GM12878 (cell line): ENCODE results near the gene PHF2.

Source experiments
- ATF2 ChIP-seq: IDR thresholded peaks from 2 replicates; pipeline ENCODE4 v1.6.1; 2012; ENCODE audit warnings: low read length, inconsistent platforms
- CTCF ChIP-seq, 3 experiments: IDR thresholded peaks in 2 of 3; conservative IDR thresholded peaks in 1 of 3; 2 replicates each; pipeline ENCODE4 v1.5.1; 2011; ENCODE audit warnings: low read depth in 3 of 3, low read length in 3 of 3, mild to moderate bottlenecking in 3 of 3, control low read depth in 2 of 3, moderate library complexity in 2 of 3, inconsistent platforms in 1 of 3, mixed read lengths in 1 of 3; ENCODE audit not compliant: control insufficient read depth in 2 of 3, insufficient read depth in 1 of 3; ENCODE audit errors: extremely low read depth in 1 of 3

GRCh38 chr9:93662016-93662638 lies 85.7 kb downstream of the PHF2 start:
- TF ChIP-seq ATF2 = no peak
- TF ChIP-seq CTCF (IDR thresholded peaks at IDR 0.05 in 2 of 3, conservative IDR thresholded peaks at IDR 0.05 in 1 of 3; ENCODE audit: control insufficient read depth in 2 of 3, extremely low read depth in 1 of 3, insufficient read depth in 1 of 3, low read depth in 3 of 3, low read length in 3 of 3) = no peak
